C4-2B (cell line): Measurements from ENCODE around the gene MAML3.

Experiments used
- ZFX ChIP-seq: fragments of 450-650 bp; IDR thresholded peaks from 2 replicates; pipeline ENCODE4 v1.6.1; 2017
- TF ChIP-seq, protein P1 (sequence below): fragments of 450-650 bp; conservative IDR thresholded peaks from 2 replicates; pipeline ENCODE4 v1.5.1; 2017; ENCODE audit warnings: mild to moderate bottlenecking

DNA sequence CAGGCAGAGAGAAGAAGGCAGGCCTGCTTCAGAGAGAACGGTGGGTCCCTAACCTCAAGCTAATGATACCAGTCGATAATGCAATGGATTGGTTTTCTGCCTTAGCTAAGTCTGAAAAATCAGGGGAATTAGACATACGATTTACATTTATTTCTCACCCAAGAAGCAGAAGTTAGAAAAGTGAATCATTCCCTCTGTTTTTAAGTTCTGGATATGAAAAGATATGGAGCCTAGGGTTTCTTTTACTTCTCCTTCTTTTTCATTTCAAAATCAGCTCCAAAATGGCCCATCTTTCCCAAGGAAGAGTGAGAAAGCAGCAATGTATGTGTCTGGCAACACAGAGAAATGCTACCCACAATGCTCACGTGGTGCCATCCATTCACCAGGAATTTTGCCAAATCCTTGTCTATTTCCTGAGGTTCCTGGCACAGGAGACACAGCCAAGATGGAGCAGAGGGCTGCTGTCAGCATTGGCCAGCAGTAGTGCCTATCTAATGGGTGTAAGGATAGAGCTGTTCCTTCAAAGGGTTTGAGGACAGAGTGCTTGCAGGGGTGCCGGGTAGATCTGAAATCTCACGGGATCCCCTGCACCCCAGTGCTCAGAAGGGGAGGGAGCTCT is 231.5 kb downstream of the MAML3 start:
- TF ChIP-seq, protein P1, sequence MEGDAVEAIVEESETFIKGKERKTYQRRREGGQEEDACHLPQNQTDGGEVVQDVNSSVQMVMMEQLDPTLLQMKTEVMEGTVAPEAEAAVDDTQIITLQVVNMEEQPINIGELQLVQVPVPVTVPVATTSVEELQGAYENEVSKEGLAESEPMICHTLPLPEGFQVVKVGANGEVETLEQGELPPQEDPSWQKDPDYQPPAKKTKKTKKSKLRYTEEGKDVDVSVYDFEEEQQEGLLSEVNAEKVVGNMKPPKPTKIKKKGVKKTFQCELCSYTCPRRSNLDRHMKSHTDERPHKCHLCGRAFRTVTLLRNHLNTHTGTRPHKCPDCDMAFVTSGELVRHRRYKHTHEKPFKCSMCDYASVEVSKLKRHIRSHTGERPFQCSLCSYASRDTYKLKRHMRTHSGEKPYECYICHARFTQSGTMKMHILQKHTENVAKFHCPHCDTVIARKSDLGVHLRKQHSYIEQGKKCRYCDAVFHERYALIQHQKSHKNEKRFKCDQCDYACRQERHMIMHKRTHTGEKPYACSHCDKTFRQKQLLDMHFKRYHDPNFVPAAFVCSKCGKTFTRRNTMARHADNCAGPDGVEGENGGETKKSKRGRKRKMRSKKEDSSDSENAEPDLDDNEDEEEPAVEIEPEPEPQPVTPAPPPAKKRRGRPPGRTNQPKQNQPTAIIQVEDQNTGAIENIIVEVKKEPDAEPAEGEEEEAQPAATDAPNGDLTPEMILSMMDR: no peak
- no peak for TF ChIP-seq ZFX
